Smooth muscle cell (in vitro differentiated cells): ENCODE data around the gene PFDN5. TPM values are rescaled to one million over a fixed set of nuclear protein-coding genes. Genes with fewer than 3 reads are reported as not detected.
"Not testable (repeated sequence)": the region's sequence is repeated elsewhere in the genome, so short reads cannot be mapped to it uniquely, and the experiment has no call there.

Experiments
- DNase-seq: peaks from one replicate; lab custom pipeline; 2025; ENCODE audit not compliant: unreplicated experiment; lab: John Stamatoyannopoulos, UW
- H2AFZ ChIP-seq: fragments of 200-600 bp; sonication (generic); 2 replicates; pipeline ENCODE4 v1.6.0; 2016; ENCODE audit warnings: antibody characterized with exemption, low read depth, mild to moderate bottlenecking
- H3F3A ChIP-seq: fragments of 200-600 bp; sonication (generic); 2 replicates; pipeline ENCODE4 v1.6.0; 2017; ENCODE audit warnings: antibody characterized with exemption, low read depth
- H3K27ac ChIP-seq: fragments of 200-600 bp; sonication (generic); 2 replicates; pipeline ENCODE4 v1.5.1; 2016; ENCODE audit warnings: low read depth, mild to moderate bottlenecking
- H3K27me3 ChIP-seq: fragments of 200-600 bp; sonication (generic); 2 replicates; pipeline ENCODE4 v1.6.1; 2016; ENCODE audit warnings: low read depth, mild to moderate bottlenecking
- H3K36me3 ChIP-seq: fragments of 200-600 bp; sonication (generic); 2 replicates; pipeline ENCODE4 v1.5.1; 2016; ENCODE audit warnings: low read depth
- H3K4me1 ChIP-seq: fragments of 200-600 bp; sonication (generic); 2 replicates; pipeline ENCODE4 v1.5.1; 2016; ENCODE audit warnings: low read depth
- H3K4me2 ChIP-seq: fragments of 200-600 bp; sonication (generic); 2 replicates; pipeline ENCODE4 v1.6.0; 2016; ENCODE audit warnings: mild to moderate bottlenecking
- H3K4me3 ChIP-seq: fragments of 200-600 bp; sonication (generic); 2 replicates; pipeline ENCODE4 v1.5.1; 2016; ENCODE audit warnings: mild to moderate bottlenecking
- H3K79me2 ChIP-seq: fragments of 200-600 bp; sonication (generic); 2 replicates; pipeline ENCODE4 v1.6.0; 2016; ENCODE audit warnings: low read depth, mild to moderate bottlenecking
- H3K9ac ChIP-seq: fragments of 200-600 bp; sonication (generic); 2 replicates; pipeline ENCODE4 v1.6.0; 2016; ENCODE audit warnings: low read depth
- H3K9me3 ChIP-seq: fragments of 200-600 bp; sonication (generic); replicated peaks from 2 replicates; pipeline ENCODE4 v1.5.1; 2016; ENCODE audit warnings: low read depth
- H4K20me1 ChIP-seq: fragments of 200-600 bp; sonication (generic); 2 replicates; pipeline ENCODE4 v1.6.0; 2016; ENCODE audit warnings: low read depth
- CTCF ChIP-seq: fragments of 200-600 bp; sonication (generic); IDR thresholded peaks from 2 replicates; pipeline ENCODE4 v1.5.1; 2017; ENCODE audit warnings: borderline replicate concordance, mild to moderate bottlenecking, antibody characterized with exemption; ENCODE audit not compliant: insufficient read depth, poor library complexity, severe bottlenecking
- WGBS: methylation state at CpG from one replicate; pipeline ENCODE4 v1.1.7; 2016; ENCODE audit warnings: low lambda C conversion rate; 5-methylcytosine and 5-hydroxymethylcytosine counted together
- polyA plus RNA-seq: library from polyadenylated mRNA; unstranded; fragments of >200 nt; fragmentation: Nextera tagmentation; extraction: Ambion mirVana; gene quantifications from 2 replicates; pipeline ENCODE4 v1.2.1, GENCODE V29; 2016
- total RNA-seq: library from RNA; depleted of rRNA; stranded (reverse); fragments of >200 nt; gene quantifications from 2 replicates; pipeline ENCODE4 v1.2.3, GENCODE V29; 2014

PFDN5 gene
- total and polyA plus RNA-seq, 2 experiments from 2014 or later: 416 to 523 TPM

DNA sequence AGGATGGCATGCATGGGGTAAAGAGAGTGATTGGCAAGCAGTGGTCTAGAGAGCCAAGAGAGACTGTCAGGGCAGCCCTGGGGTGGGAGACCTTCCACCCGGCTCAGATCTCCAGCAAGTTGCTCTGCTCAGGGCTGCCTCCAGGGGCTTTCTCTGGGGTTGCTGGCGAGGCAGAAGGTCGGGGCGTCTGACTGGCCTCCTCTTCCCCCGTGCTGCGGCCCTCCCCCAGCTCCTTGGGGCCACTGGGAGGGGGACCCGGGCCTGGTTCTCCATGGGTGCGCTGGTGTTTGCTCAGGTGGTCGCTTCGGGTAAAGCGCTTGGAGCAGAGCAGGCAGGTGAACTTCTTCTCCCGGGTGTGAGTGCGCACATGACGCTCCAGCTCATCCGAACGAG lies 32.7 kb downstream of the PFDN5 start:
- Histone ChIP-seq H3K9me3 (no peaks in the 10 kb centered on the region), H3K27ac (no peak overlapping the region), H3K4me2 (no peak overlapping the region), H3K9ac (no peak overlapping the region), H2AFZ (no peak overlapping the region), H3K4me3 (no peak overlapping the region), H3K79me2 (no peaks in the 10 kb centered on the region), H4K20me1 (no peaks in the 10 kb centered on the region), H3K27me3 (no peaks in the 10 kb centered on the region), H3F3A (peaks cover 6% of the 10 kb centered on the region), H3K36me3 (no peaks in the 10 kb centered on the region), H3K4me1 (peaks cover 23% of the 10 kb centered on the region)
- no peak for TF ChIP-seq CTCF
- DNase-seq: no peak
- 62% methylated on average over 14 of the region's 16 CpGs for WGBS

DNA sequence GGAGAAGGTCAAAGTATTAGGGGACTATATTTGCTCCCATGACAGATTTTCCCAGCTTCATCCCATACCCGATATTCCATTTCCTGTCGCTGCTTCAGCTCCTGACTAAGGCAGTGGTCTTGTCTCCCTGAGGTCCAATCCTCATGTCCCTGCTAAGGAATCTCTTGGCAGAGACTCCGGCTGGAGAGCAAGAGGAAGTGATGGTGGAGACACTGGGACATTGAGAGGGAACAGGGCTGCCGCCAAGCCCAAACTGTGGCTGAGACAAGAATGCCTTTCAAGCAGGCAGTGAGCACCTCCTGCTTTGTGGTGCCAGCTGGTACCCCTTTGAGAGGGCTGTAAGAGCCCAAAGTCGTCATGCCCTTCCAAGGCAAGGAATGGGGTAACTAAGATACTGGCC lies 35.3 kb downstream of the PFDN5 start:
- H2AFZ ChIP-seq: no peak overlapping the region
- no peaks in the 10 kb centered on the region for H4K20me1 ChIP-seq
- H3K9ac ChIP-seq: no peak overlapping the region
- WGBS: 89% methylated on average over 5 of the region's 5 CpGs
- H3K27ac ChIP-seq: no peak overlapping the region
- no peaks in the 10 kb centered on the region for H3F3A ChIP-seq
- no peak overlapping the region for H3K4me3 ChIP-seq
- H3K79me2 ChIP-seq: no peaks in the 10 kb centered on the region
- H3K36me3 ChIP-seq: no peaks in the 10 kb centered on the region
- H3K4me2 ChIP-seq: no peak overlapping the region
- TF ChIP-seq CTCF: no peak
- peaks cover 22% of the 10 kb centered on the region for H3K4me1 ChIP-seq
- H3K9me3 ChIP-seq: no peaks in the 10 kb centered on the region
- no peak for DNase-seq
- no peaks in the 10 kb centered on the region for H3K27me3 ChIP-seq

GRCh38 chr12:53332339-53332738 lies 37.0 kb downstream of the PFDN5 start:
- H3K36me3 ChIP-seq, H3F3A ChIP-seq, H3K9ac ChIP-seq, H3K27me3 ChIP-seq, DNase-seq, H4K20me1 ChIP-seq, H3K4me2 ChIP-seq, H3K4me3 ChIP-seq, H3K27ac ChIP-seq, H3K79me2 ChIP-seq, H2AFZ ChIP-seq, H3K9me3 ChIP-seq: not testable (repeated sequence)
- H3K4me1 ChIP-seq: peaks cover 16% of the 10 kb centered on the region

- Histone ChIP-seq H3F3A (no peaks in the 10 kb centered on the region), H2AFZ (no peak overlapping the region), H3K36me3 (no peaks in the 10 kb centered on the region), H3K27me3 (no peaks in the 10 kb centered on the region), H3K4me3 (no peak overlapping the region), H3K4me1 (peaks cover 17% of the 10 kb centered on the region), H3K9me3 (no peaks in the 10 kb centered on the region), H3K9ac (no peak overlapping the region), H4K20me1 (no peaks in the 10 kb centered on the region), H3K4me2 (no peak overlapping the region), H3K79me2 (no peaks in the 10 kb centered on the region), H3K27ac (no peak overlapping the region)
- 82% methylated on average over 6 of the region's 15 CpGs for WGBS
- TF ChIP-seq CTCF: no peak
- DNase-seq: no peak
Observed at GRCh38 chr12:53332744-53333143, 37.4 kb downstream of the PFDN5 start.
